Osteoblast (primary cell): ENCODE results near the gene TRIM24. TPM values are rescaled to one million over a fixed set of nuclear protein-coding genes. Genes with fewer than 3 reads are reported as not detected.

Experiments
- DNase-seq: peaks from one replicate; pipeline ENCODE4 v3.0.0; 2011; ENCODE audit warnings: low spot score, mixed read lengths; ENCODE audit not compliant: insufficient read length; ENCODE audit errors: missing footprints
- H2AFZ ChIP-seq: 2 replicates; pipeline ENCODE4 v1.6.0; 2011; ENCODE audit warnings: mild to moderate bottlenecking, low read length
- H3K27ac ChIP-seq: 2 replicates; pipeline ENCODE4 v1.5.1; 2011; ENCODE audit warnings: mild to moderate bottlenecking, low read depth, low read length, moderate library complexity
- H3K27me3 ChIP-seq: 2 replicates; pipeline ENCODE4 v1.6.0; 2012; ENCODE audit warnings: mild to moderate bottlenecking, control low read depth, inconsistent platforms, low read length, moderate library complexity; ENCODE audit not compliant: insufficient read depth
- H3K36me3 ChIP-seq: 2 replicates; pipeline ENCODE4 v1.5.1; 2011; ENCODE audit warnings: mild to moderate bottlenecking, low read length, control low read depth, moderate library complexity; ENCODE audit not compliant: insufficient read depth
- H3K4me1 ChIP-seq: 2 replicates; pipeline ENCODE4 v1.5.1; 2011; ENCODE audit warnings: mild to moderate bottlenecking, low read length, control low read depth, moderate library complexity; ENCODE audit not compliant: insufficient read depth
- H3K4me2 ChIP-seq: 2 replicates; pipeline ENCODE4 v1.6.0; 2011; ENCODE audit warnings: mild to moderate bottlenecking, low read length; ENCODE audit not compliant: insufficient read depth
- H3K4me3 ChIP-seq: fragments of 200-600 bp; sonication (generic); 3 replicates; pipeline ENCODE4 v1.5.1; 2012; ENCODE audit warnings: mild to moderate bottlenecking, low read length, inconsistent platforms; ENCODE audit not compliant: insufficient read depth
- H3K79me2 ChIP-seq: 2 replicates; pipeline ENCODE4 v1.6.0; 2012; ENCODE audit warnings: mild to moderate bottlenecking, low read length, control low read depth, inconsistent platforms; ENCODE audit not compliant: insufficient read depth
- H3K9me3 ChIP-seq: 2 replicates; pipeline ENCODE4 v1.5.1; 2011; ENCODE audit warnings: low read depth, low read length, control low read depth
- H4K20me1 ChIP-seq: 2 replicates; pipeline ENCODE4 v1.6.0; 2012; ENCODE audit warnings: mild to moderate bottlenecking, low read length, control low read depth; ENCODE audit not compliant: insufficient read depth
- CTCF ChIP-seq: IDR thresholded peaks from 2 replicates; pipeline ENCODE4 v1.5.1; 2011; ENCODE audit warnings: mild to moderate bottlenecking, low read depth, low read length, moderate library complexity; ENCODE audit errors: extremely low read depth
- total RNA-seq: library from RNA; depleted of rRNA; stranded (reverse); fragments of >200 nt; gene quantifications from 2 replicates; pipeline ENCODE4 v1.2.3, GENCODE V29; 2012

Gene TRIM24
- total RNA-seq, 1 donor: 8.0 TPM

- H4K20me1 ChIP-seq: no peaks in the 10 kb centered on the region
- no peak overlapping the region for H3K27ac ChIP-seq
- no peaks in the 10 kb centered on the region for H3K9me3 ChIP-seq
- no peak overlapping the region for H3K4me2 ChIP-seq
- no peaks in the 10 kb centered on the region for H3K79me2 ChIP-seq
- H2AFZ ChIP-seq: no peak overlapping the region
- no peak overlapping the region for H3K4me3 ChIP-seq
- no peaks in the 10 kb centered on the region for H3K27me3 ChIP-seq
- TF ChIP-seq CTCF: no peak
- DNase-seq: no peak
- no peaks in the 10 kb centered on the region for H3K4me1 ChIP-seq
- H3K36me3 ChIP-seq: no peaks in the 10 kb centered on the region
Measured at GRCh38 chr7:138585283-138585993, 125.4 kb downstream of the TRIM24 start.

- H3K79me2 ChIP-seq: no peaks in the 10 kb centered on the region
- no peaks in the 10 kb centered on the region for H3K27me3 ChIP-seq
- no peak for TF ChIP-seq CTCF
- no peak overlapping the region for H3K27ac ChIP-seq
- H3K4me3 ChIP-seq: no peak overlapping the region
- H3K4me2 ChIP-seq: no peak overlapping the region
- H2AFZ ChIP-seq: no peak overlapping the region
- H3K9me3 ChIP-seq: no peaks in the 10 kb centered on the region
- H3K4me1 ChIP-seq: no peaks in the 10 kb centered on the region
- no peak for DNase-seq
- no peaks in the 10 kb centered on the region for H3K36me3 ChIP-seq
- H4K20me1 ChIP-seq: no peaks in the 10 kb centered on the region
Measured at GRCh38 chr7:138587485-138587884, 127.4 kb downstream of the TRIM24 start.

GRCh38 chr7:138588986-138589385, 128.9 kb downstream of the TRIM24 start:
- no peaks in the 10 kb centered on the region for H4K20me1 ChIP-seq
- H3K4me3 ChIP-seq: no peak overlapping the region
- H3K79me2 ChIP-seq: no peaks in the 10 kb centered on the region
- TF ChIP-seq CTCF: no peak
- no peaks in the 10 kb centered on the region for H3K9me3 ChIP-seq
- no peaks in the 10 kb centered on the region for H3K27me3 ChIP-seq
- no peak overlapping the region for H3K4me2 ChIP-seq
- DNase-seq: no peak
- H2AFZ ChIP-seq: no peak overlapping the region
- H3K4me1 ChIP-seq: no peaks in the 10 kb centered on the region
- H3K36me3 ChIP-seq: no peaks in the 10 kb centered on the region
- no peak overlapping the region for H3K27ac ChIP-seq

- Histone ChIP-seq H3K27ac (no peak overlapping the region), H3K4me1 (no peaks in the 10 kb centered on the region), H4K20me1 (no peaks in the 10 kb centered on the region), H3K36me3 (no peaks in the 10 kb centered on the region), H2AFZ (no peak overlapping the region), H3K4me2 (no peak overlapping the region), H3K4me3 (no peak overlapping the region), H3K79me2 (no peaks in the 10 kb centered on the region), H3K9me3 (no peaks in the 10 kb centered on the region), H3K27me3 (no peaks in the 10 kb centered on the region)
- no peak for DNase-seq
- no peak for TF ChIP-seq CTCF
Measured at GRCh38 chr7:138590154-138590553, 130.1 kb downstream of the TRIM24 start.
